SIG-M5 (cell line): Measurements from ENCODE around the gene EYS.
"Not testable (repeated sequence)": the region's sequence is repeated elsewhere in the genome, so short reads cannot be mapped to it uniquely, and the experiment has no call there.

Source experiments
- DNase-seq: peaks from one replicate; lab custom pipeline; 2025; lab: John Stamatoyannopoulos, UW

Gene EYS

DNA sequence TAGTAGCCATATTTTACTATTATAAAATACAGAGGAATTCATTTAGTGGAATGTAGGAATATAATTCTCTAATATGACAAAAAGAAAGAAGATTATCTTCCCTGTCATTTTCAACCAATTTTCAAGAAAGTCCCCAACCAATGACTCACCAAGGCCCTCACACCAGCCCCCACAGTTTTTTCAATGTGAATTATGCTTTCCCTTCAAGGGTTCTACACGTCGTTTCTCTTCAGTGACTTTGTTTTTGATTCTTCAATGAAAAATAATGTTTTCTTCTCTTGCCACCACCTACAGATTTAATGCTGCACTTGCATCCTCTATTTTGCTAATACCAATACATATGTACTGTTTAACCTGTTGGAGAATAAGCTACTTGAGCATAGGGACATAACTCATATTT is 1230.1 kb downstream of the EYS start:
- DNase-seq = no peak

DNA sequence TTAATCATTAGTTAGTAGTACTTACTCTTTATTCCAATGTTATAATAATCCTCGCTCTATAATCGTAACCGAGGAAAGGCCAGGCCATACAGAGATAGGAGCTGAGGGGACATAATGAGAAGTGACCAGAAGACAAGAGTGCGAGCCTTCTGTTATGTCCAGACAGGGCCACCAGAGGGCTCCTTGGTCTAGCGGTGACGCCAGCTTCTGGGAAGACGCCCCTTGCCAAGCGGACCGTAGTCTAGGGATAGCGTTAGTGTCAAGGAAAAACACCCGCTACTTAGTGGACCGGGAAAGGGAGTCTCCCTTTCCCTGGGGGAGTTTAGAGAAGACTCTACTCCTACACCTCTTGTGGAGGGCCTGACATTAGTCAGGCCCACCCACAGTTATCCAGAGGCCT is 1237.6 kb downstream of the EYS start:
- DNase-seq = not testable (repeated sequence)

DNA sequence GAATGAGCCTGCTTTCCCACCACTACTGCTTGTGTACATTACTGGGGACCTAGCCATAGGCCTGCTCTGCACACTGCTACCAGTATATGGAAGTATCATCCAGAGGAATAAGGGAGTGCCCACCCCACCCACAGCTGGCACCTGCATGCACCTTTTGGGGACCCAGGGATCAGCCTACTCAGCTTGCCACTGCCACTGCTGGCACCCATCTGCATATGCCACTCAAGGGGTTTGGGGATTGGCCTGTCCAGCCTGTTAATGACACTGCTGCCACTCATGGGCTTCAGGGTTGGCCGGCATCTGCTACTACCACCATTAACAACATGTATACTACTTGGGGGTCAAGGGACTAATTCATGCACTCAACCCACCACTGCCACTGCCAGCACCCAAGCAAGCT is 1239.4 kb downstream of the EYS start:
- DNase-seq = no peak

DNA sequence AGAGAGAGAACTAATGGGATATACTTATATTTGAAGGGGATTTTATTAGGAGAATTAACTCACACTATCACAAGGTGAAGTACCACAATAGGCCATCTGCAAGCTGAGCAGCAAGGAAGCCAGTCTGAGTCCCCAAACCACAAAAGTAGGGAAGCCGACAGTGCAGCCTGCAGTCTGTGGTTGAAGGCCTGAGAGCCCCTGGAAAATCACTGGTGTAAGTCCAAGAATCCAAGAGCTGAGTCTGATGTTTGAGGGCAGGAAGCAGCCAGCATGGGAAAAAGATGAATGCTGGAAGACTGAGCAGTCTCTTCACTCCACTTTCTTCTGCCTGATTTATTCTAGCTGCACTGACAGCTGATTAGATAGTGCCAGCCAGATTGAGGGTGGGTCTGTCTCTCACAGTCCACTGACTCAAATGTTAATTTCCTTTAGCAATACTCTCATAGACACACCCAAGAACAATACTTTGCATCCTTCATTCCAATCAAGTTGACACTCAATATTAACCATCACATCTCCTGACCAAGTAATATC is 1247.5 kb downstream of the EYS start:
- no peak for DNase-seq

DNA sequence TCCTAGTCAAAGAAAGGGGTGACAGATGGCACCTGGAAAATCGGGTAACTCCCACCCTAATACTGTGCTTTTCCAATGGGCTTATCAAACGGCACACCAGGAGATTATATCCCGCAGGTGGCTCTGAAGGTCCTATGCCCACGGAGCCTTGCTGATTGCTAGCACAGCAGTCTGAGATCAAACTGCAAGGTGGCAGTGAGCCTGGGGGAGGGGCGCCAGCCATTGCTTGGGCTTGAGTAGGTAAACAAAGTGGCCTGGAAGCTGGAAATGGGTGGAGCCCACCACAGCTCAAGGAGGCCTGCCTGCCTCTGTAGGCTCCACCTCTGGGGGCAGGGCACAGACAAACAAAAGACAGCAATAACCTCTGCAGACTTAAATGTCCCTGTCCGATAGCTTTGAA is 1258.9 kb downstream of the EYS start:
- not testable (repeated sequence) for DNase-seq

DNA sequence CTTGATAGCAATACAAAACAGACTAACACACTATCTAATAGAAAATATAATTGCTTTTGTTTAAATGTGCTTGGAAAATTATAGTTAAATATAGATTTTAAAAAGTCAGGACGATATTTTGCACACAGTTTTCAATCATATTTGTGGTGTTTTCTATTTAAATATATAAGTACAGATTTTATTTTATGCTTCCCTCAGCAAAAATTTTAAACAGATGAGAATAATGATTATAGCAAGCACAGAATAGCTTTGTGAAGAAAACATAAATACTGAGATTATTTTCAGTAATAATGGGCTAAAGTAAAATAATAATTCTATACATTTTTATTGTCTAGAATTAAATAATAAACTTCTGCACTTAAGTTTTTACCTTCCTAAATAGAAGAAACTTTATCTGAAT is 1262.0 kb downstream of the EYS start:
- no peak for DNase-seq

DNA sequence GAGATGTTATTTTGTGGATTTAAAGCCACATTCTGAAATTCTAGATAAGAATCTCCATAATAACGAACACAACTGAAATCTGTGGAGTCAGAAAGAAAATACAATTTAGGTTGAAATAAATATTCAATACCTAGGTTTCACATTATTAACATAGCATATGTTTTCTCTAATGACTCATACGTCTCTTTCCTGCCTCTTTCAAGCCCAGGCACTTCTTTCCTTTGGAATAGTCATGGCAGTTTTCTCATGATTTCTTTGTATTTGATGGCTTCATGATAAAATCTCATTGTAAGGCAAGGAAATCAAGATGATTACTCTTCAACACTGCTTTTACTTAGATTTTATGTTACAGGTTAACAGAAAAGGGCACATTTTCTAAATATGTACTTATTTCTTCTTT is 1267.8 kb downstream of the EYS start:
- no peak for DNase-seq

DNA sequence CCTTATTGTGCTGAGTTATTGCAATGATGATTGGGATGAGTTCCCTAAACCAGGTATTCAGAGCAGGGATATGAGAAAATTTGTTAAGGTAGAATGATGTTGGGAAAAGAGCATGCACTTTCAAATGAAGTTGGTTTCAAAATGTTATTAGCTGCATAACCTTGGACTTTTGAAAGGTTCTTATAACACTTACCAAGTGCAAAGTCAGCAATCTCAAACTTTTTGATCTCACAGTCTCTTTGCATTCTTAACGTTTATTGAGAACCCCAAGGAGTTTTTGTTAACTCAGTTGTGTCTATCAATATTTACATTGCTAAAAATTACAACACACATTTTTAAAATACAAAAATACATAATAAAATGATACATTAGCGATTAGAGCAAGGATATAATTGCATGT is 1269.0 kb downstream of the EYS start:
- DNase-seq = no peak

DNA sequence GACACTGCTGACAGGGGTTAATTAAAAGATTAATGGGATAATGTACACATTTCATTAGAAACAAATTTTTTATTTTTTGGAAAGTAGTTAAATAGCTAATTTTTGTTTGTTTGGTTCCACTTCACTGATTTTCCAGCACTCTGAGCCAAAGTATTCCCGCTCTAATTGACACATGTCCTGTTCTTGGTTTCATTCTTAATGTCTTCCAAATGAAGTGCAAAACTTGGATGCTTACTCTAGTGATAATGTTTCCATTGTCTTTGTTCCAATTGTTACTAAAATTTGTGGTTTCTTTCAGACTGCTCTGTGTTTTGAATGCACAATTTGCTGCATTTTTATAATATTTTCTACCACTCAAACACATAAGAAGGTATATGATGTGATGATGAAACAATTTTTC is 1277.1 kb downstream of the EYS start:
- no peak for DNase-seq

DNA sequence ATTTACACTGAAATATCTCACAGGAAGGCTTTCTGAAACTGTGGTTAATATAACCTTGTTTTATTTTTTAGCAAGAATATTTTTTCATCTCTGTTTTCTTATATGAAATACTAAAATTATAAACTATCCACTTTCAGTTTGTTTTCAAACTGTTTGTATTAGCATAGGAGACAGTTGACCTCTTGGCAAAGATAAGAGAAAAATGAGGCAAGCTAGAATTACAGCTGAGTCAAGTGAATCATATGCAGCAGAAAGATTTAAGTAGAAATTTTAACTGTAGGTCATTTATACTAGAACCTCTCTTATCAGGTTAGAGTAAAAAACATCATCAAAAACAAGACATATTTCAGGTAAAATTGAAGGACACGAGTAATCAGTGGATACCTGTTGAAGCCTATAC is 1278.8 kb downstream of the EYS start:
- no peak for DNase-seq

DNA sequence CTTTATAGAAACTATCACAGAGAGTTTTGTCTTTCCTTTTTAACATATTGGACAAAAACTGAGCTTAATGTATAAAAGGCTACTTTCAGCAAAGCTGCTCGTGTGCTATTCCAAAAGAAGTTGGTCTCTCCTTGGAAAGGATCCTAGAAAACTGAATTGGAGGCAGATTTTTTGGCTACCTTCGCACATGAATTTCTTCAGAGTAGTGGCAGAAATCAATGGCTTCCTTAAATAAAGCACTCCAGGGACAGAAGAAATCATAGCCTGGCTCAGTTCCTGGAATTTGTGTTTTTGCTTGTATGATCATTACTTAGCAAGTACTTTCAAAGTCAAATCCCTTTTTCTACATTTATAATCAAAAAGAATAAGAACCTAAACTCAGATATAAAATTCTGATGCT is 1291.1 kb downstream of the EYS start:
- no peak for DNase-seq

DNA sequence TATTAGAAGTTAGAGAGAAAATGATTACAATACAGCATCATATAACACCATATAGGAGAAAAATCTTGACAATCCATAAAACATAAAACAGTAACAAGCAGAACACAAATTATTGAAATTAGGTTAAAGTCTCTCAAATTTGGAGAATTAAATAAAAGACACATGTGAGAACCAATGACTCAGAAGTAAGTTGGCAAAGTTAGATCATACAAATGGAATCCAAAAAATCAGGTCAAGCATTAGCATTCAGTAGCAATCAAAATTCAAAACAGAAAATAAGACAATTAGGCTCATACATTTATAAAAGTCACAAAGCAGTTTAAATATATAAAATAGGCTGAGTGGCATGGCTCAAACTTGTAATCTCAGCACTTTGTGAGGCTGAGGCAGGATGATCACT is 1295.8 kb downstream of the EYS start:
- no peak for DNase-seq

DNA sequence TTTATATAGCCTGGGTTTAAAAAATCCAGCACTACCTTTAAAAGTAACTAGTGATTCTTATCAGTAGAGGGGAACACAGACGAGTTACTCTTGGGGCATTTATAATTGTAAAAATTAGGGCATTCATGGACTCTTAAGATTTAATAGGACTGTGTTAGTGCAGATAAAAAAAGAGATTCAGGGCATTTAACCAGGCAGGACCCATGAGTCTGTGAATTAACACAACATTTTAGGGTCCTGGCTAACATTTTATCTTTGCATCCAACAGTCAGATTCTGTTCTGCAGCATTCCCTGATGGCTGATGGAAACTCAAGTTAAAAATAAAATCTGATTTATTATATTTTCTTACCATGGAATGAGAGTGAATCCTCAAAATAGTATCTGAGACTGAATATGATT is 1297.1 kb downstream of the EYS start:
- DNase-seq = no peak

DNA sequence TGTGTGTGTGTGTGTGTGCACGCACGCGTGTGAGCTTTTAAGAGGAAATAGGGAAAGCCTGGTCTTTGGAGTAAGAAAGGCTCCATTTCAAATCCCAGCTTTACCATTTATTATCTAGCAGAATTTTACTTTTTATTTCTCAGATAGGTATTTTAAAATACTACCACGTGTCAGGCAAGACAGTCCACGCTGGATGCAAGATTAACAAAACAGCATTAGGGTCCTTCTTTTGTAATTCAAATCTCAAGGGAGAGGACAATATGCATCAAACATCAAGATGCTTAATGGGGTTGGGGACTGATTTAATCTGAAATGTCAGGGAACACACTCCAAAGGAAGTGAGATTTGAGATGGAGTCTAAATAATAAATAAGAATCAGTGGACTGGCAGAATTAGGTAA is 1302.6 kb downstream of the EYS start:
- no peak for DNase-seq

DNA sequence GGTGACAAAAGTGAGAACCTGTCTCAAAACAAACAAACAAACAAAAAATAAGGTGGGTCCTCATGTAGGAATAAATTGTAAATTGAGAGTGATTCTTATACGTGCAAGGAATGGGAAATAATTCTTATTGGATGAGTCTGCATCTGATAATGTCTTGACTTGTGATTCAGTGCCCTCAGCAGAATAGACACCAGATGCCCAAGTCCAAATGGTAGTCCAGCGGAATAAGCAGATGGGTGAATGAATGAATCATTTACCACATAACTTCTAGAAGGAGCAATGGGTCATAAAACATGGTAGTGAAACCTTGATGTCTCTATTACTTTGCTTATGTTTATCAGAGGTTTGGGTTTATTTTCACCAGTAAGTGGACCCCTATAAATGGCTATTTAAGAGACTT is 1323.7 kb downstream of the EYS start:
- no peak for DNase-seq

DNA sequence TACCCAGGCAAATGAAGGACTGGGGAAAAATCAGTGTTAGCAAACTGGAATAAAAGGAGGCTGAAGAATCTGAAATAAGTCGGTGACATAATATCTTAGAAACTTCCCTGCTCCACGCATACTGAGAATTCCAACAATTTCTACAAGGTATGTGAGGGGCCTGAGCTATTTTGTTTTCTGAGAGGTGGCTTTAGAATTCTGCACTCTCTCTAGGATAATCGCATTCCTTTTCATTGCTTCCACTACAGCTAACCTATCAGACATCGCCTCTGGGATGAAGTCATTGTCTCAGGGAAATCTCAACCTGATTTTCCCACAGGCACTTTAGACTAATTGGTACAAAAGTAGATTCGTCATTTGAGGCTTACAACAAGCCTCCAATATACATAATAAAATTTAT is 1330.6 kb downstream of the EYS start:
- no peak for DNase-seq

DNA sequence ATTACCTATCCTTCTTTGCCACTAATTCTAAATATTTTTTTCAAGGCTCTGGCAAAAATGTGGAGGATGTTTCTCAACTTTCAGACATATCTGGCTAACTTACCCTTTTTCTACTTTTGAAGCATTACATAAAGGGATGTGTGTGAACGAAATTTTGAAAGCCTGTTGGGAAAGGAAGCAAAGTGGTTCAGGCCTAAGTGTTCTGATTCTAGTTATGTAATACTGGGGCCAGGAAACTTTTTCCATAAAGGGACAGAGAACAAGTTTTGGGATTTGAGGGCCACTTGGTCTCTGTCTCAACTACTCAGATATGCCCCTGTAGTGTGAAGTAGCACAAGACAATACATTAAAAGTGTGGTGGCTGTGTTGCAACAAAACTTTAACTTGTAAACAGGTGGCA is 1349.6 kb downstream of the EYS start:
- DNase-seq = no peak

DNA sequence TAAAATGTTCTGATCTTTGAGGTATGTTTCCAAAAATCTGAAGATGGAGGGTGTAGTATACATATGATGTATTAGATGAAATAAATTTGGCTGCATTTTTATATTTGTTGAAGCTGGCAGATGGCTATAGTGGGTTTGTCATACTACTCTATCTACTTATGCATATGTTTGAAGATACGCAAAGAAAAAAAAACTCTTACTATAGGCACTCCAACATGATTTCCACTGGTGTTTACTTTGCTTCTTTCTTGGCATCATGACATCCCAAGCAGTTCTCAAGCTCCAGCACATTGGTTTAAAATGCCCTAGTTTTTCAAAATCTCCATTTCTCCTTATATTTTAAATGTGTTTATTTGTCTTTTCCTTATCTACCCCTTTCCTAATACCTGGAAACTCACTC is 1359.6 kb downstream of the EYS start:
- DNase-seq = no peak

DNA sequence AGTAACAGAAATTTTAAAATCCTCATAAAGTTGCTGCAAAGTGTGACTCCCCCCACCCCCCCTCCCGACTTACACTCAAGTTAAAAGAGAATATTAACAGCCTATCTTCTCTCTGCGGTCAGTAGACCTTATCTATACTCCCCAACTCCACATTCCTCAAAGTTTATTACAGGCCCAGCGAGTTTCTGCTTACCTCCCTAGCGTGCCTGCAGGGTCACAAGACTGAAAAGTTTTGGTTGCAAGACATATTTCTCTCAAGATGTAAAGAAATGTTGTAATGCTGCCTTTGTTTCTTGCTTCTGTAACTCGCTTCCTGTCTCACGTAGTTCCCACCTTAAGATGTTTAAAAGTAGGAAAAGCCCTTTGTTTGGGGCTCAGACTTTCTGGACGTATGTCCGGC is 1371.8 kb downstream of the EYS start:
- no peak for DNase-seq

DNA sequence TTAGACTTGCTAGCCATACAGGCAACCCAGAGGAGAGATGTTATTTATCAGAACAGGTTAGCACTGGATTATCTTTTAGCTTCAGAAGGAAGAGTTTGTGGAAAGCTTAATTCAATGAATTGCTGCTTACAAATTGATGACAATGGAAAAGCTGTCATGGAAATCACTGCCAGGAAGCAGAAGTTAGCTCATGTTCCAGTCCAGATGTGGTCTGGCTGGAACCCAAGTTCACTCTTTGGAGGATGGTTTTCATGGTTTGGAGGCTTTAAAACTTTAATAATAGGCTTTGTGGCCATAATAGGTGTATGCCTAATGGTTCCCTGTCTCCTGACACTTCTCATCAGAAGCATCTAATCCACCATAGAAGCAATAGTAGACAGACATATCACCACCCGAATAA is 1372.4 kb downstream of the EYS start:
- DNase-seq = no peak

DNA sequence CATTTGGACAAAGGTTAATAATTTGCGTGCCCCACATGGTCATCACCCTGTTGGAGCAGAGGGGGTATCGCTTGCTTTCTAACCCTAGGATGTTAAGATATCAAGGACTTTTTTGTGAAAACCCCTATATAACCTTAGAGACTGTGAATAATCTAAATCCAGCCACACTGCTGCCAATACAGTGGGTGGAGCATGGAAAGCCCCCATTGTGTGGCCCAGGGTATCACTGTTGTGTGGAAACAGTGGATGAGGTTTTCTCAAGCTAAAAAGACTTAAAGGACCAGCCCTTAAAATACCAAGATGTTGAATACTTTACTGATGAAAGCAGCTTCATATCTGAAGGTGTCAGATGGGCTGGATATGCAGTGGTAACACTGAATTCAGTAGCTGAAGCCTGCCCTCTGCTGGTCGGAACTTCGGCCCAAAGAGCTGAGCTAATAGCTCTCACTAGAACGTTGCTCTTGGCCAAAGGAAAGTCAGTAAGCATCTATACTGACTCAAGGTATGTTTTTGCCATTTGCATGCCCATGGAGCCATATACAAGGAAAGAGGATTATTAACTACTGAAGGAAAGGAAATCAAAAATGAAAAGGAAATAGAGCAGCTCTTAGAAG is 1376.2 kb downstream of the EYS start:
- DNase-seq = no peak

DNA sequence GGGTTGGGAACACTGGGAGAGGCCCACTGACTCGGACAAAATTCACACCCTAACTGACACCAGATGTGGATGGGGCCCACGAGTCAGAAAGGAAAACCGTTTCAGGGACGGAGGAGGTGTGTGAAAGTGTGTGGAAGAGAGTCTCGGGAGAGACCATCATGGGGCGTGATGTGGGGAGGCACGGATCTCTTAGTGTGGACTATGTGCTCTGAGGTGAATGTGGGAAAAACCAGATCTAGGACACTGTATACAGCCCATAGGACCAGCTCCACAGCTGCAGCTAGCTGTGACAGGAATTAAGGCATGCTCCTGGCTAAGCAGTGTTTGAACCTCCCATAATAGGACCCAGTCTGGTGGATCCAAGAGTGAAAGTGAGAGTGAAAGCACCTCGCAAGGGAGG is 1380.1 kb downstream of the EYS start:
- no peak for DNase-seq

DNA sequence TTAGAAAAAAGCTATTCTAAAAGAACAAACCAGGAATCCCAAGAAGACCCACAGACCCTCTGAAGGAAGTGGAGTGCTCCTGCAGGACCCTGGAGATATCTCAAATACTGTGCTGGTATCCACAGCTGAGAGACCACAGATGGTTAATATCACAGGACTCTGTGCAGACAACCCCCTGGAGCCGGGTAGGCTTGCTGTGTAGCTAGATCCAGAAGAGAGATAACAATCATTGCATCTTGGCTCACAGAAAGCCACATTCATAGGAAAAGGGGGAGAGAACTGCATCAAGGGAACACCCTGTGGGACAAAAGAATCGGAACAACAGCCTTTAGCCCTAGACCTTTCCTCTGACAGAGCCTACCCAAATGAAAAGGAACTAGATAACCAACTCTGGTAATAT is 1381.9 kb downstream of the EYS start:
- DNase-seq = no peak

DNA sequence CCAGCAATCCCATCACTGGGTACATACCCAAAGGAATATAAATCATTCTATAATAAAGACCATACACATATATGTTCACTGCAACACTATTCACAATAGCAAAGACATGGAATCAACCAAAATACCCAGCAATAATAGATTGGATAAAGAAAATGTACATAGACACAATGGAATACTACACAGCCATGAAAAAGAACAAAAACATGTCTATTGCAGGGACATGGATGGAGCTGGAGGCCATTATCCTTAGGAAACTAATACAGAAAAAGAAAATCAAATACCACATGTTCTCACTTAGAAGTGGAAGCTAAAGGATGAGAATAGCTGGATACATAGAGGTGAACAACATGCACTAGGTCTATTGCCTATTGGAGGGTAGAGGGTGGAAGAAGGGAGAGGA is 1396.8 kb downstream of the EYS start:
- DNase-seq = no peak
